NCI-H1105 (cell line): ENCODE results near the gene CECR2.

Experiments used
- DNase-seq: peaks from one replicate; lab custom pipeline; 2025; lab: John Stamatoyannopoulos, UW

The CECR2 gene

GRCh38 chr22:17460895-17461294, 91.6 kb downstream of the CECR2 start:
- DNase-seq = no peak

- DNase-seq = no peak
Measured at GRCh38 chr22:17470880-17471500, 101.7 kb downstream of the CECR2 start.

GRCh38 chr22:17471886-17472535, 102.8 kb downstream of the CECR2 start:
- no peak for DNase-seq

DNA sequence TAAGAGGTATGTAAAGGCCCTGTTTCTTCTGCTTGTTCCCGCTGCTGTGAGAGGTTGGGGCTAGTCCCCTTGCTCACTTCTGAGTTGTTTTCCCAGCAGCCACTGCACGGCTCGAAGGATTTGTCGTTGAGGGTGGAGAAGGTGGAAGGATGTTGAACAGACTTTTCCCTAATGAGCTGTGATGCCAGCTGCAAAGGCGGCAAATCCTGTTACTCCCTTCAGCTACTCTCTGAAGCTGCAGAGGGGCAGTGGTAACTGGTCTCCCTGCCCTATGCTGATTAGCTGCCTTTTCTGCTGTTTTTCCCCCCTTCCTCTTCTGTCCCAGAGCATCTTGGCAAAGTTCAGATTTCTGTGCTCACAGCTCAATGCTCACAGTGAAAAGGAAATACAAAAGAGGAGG, 103.7 kb downstream of the CECR2 start:
- no peak for DNase-seq

GRCh38 chr22:17475318-17476230, 106.3 kb downstream of the CECR2 start:
- DNase-seq = no peak

DNA sequence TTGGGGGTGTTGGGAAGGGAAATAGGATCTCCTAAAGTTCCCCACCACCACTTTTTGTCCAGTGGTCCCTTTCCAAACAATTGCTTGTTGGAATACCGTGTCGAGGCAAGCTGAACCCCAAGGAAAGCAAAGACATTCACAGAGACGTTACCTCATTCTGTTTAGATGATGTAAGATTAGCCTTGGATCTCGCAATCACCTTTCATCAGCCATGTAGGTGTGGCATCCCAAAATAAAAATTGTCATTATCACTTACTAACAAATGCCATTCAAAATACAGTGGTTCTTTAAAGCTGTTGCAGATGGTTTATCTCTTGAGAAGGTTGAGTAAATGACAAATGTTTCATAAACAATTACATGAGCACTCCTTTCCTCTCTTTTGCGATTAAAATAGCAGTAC, 107.6 kb downstream of the CECR2 start:
- peak; percentile 0 for DNase-seq

- DNase-seq = peak; percentile 71
Measured at GRCh38 chr22:17477391-17477833, 108.2 kb downstream of the CECR2 start.

GRCh38 chr22:17479135-17479534, 109.9 kb downstream of the CECR2 start:
- DNase-seq = no peak

GRCh38 chr22:17481424-17481823, 112.2 kb downstream of the CECR2 start:
- DNase-seq = no peak

DNA sequence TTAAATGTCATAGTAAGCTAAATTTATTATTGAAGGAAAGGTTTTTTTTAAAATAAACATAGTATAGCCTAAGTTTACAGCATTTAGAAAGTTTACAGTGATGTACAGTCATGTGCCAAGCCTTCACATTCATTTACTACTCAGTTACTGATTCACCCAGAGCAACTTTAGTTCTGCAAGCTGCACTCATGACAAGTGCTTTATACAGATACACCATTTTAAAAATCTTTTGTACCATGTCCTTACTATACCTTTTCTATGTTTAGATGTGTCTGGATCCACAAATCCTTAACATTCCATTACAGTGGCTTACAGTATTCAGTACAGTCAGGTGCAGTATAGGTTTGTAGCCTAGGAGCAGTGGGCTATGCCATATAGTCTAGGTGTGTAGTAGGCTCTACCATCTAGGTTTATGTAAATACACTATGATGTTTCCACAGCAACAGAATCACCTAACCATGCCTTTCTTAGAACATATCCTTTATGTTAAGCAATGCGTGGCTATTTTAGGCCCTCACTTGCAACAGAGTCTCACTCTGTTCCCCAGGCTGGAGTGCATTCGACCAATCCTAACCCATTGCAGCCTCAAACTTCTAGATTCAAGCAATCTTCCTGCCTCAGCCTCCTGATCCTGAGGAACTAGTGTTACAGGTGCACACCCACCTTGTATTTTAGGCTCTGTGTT, 114.6 kb downstream of the CECR2 start:
- DNase-seq = no peak

DNA sequence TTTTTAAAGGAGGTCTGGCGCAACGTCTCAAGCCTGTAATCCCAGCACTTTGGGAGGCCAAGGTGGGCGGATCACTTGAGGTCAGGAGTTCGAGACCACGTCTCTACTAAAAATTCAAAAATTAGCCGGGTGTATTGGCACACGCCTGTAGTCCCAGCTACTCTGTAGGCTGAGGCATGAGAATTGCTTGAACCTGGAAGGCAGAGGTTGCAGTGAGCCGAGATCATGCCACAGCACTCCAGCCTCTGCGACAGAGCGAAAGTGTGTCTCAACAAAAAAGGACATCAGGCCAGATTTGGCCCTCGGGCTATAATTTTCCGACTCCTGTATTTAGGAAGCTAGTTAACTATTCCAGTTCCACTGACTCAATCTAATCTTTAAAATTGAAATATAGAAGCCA, 115.3 kb downstream of the CECR2 start:
- DNase-seq = no peak

DNA sequence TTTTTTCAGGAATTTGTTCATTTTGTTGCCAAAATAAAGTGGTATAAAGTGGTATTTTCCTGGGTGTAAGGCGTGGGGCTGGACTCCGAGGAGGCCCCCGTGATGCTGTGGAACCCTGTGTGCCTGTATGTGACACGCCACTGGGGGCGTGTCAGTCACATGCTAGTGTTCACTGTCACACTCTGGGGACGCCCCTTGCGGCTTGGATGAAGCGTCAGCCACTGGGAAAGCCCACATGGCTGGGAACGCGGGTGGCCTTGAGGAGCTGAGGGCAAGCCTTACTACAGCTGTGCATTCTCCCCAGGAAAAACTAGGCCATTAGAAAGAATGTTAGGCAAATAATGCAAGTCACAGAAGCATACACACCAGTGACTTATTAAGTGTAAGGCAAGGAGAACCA, 117.1 kb downstream of the CECR2 start:
- no peak for DNase-seq

DNA sequence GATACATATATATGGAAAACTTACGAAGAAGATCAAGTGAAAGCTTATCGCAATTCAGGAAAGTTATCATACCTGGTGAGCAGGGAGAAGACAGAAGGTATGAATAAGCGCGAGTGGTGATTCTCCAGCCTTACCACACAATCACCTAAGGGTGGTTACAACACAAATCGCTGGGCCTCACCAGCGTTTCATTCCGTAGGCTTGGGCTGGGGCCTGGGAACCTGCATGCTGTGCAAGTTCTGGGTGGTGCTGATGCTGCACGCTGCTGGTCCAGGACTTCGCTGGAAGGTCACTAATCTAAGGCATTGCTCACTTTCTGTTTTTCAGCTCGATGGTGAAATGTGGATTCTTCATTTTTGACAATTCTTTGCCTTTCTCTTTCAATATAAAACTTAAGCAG, 117.5 kb downstream of the CECR2 start:
- no peak for DNase-seq

GRCh38 chr22:17489101-17489500, 119.8 kb downstream of the CECR2 start:
- no peak for DNase-seq

DNA sequence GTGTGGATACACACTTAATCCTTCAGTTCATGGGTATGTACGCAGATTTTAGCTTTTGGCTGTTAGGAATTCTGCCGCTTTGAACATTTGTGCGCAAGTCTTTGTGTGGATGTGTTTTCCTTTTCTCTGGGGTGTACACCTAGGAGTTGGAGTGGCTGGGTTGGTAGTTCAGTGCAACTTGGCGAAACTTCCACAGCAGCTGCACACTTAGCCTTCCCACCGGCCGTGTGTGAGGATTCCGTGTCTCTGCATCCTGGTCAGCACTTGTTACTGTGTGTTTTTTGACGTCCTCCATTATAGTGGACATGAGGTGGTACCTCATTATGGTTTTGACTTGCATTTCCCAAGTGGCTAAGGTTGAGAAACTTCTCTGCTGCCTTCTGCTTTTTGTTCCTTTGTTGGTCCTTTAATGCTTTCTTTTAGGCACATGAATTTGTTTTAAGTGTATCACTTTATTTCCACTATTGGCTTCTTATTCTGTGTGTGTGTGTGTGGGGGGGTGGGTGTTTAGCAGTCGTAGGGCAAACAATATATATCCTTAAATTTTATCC, 121.9 kb downstream of the CECR2 start:
- DNase-seq = no peak

- DNase-seq = no peak
Measured at GRCh38 chr22:17492247-17492646, 123.0 kb downstream of the CECR2 start.

- DNase-seq = no peak
Measured at GRCh38 chr22:17493419-17493981, 124.2 kb downstream of the CECR2 start.

- no peak for DNase-seq
Measured at GRCh38 chr22:17496841-17497240, 127.6 kb downstream of the CECR2 start.

DNA sequence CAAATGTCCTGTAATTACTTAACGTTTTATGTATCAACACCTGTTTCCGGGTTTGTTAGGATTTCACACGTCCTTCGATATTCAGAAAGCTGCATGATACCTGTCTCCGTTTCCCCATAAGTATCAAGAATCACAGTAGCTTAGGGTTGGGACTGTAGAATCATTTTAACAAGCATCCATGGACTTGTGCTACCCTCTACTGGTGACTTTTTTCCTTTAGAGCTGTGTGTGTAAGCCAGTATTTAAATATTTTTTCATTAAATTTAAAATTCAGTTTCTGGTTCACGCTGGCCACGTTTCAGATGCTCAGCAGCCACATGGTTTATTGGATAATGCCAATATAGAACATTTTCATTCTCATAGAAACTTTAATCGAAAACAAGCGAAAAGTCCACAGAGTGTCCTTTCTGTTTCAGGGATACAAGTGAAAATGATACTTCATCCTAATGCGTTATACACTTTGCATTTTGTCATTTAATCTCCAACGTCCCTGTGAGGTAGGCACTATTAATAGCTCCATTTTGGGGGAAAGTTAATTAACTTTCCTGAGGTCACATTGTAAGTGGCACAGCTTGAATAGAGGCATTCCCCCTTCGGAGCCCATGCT, 132.5 kb downstream of the CECR2 start:
- DNase-seq = peak; percentile 48

GRCh38 chr22:17508110-17508509, 138.8 kb downstream of the CECR2 start:
- DNase-seq = no peak

DNA sequence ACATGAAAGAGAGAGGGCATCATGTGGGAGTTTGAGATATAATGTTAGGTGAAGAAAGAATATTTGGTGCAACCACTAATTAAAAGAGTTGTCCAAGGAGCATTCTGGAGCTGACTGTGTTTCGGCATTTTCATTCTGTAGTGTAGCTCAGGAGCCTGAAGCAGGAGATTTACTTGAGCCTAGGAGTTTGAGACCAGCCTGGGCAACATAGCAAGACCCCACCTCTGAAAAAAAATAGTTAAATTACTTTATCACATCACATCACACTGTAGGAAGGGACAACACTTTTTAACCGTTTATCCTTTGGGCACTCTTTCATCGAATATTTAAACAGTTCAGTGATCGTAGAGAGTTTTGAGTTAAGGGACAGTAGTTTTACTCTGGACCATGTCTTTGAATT, 143.7 kb downstream of the CECR2 start:
- DNase-seq = no peak
